H1 (cell line): Measurements from ENCODE around the gene SLC22A3. TPM values are rescaled to one million over a fixed set of nuclear protein-coding genes. Genes with fewer than 3 reads are reported as not detected.

ENCODE experiments used
- CTCF ChIA-PET: fragments of 300-600 bp; sonication (Branson Sonifier 250); formaldehyde crosslinking; loops from one replicate; lab custom pipeline; 2021; ENCODE audit not compliant: partially characterized antibody; lab: Charles Lee
- POLR2A ChIA-PET: fragments of 300-600 bp; sonication (Branson Sonifier 250); formaldehyde crosslinking; loops from one replicate; lab custom pipeline; 2021; ENCODE audit warnings: inconsistent platforms; ENCODE audit not compliant: partially characterized antibody; lab: Charles Lee
- DNase-seq, 2 experiments: peaks; one replicate each; pipeline versions ENCODE4 v3.0.0 to v3.0.0-alpha.2; 2010 to 2022; ENCODE audit warnings: low spot score in 2 of 2, low read depth in 1 of 2, mixed read lengths in 1 of 2
- FAIRE-seq: peaks from 2 replicates; lab custom pipeline; 2011; peaks lifted over from hg19 to GRCh38; lab: Jason Lieb, UNC
- H2AFZ ChIP-seq: 2 replicates; pipeline ENCODE4 v1.8.1; 2012; ENCODE audit warnings: low read length, inconsistent platforms
- H2AK5ac ChIP-seq: 2 replicates; pipeline ENCODE4 v1.6.1; 2013; ENCODE audit warnings: low read depth, low read length
- H2BK120ac ChIP-seq: replicated peaks from 2 replicates; pipeline ENCODE3; 2013; ENCODE audit warnings: low read depth, low read length, inconsistent platforms
- H2BK12ac ChIP-seq: 2 replicates; pipeline ENCODE4 v1.6.1; 2013; ENCODE audit warnings: low read depth, low read length
- H2BK15ac ChIP-seq: 2 replicates; pipeline ENCODE4 v1.6.1; 2013; ENCODE audit warnings: low read length
- H2BK20ac ChIP-seq: 2 replicates; pipeline ENCODE4 v1.6.1; 2013; ENCODE audit warnings: low read length
- H2BK5ac ChIP-seq: 2 replicates; pipeline ENCODE4 v1.6.1; 2013; ENCODE audit warnings: low read depth, low read length
- H3K14ac ChIP-seq: 2 replicates; pipeline ENCODE4 v1.6.1; 2013; ENCODE audit warnings: inconsistent platforms; ENCODE audit not compliant: insufficient read length
- H3K18ac ChIP-seq: 2 replicates; pipeline ENCODE4 v1.6.1; 2013; ENCODE audit warnings: low read length; ENCODE audit errors: extremely low read depth
- H3K23ac ChIP-seq: 2 replicates; pipeline ENCODE4 v1.6.1; 2013; ENCODE audit warnings: inconsistent platforms; ENCODE audit not compliant: insufficient read length
- H3K23me2 ChIP-seq: 2 replicates; pipeline ENCODE4 v1.6.1; 2013; ENCODE audit warnings: low read depth, low read length
- H3K27ac ChIP-seq: 2 replicates; pipeline ENCODE4 v1.6.1; 2011; ENCODE audit warnings: low read depth, low read length, inconsistent platforms
- H3K27me3 ChIP-seq, 4 experiments: replicated peaks in 1 of 4; 1 replicate in 1 of 4; 2 replicates in 3 of 4; pipeline versions ENCODE4 v1.6.1 to v1.8.1; 2011 to 2013; ENCODE audit warnings: low read length in 3 of 4, mild to moderate bottlenecking in 3 of 4, inconsistent platforms in 2 of 4, mixed read lengths in 2 of 4, moderate library complexity in 1 of 4; ENCODE audit not compliant: control insufficient read depth in 3 of 4, insufficient read depth in 3 of 4; ENCODE audit errors: extremely low read depth in 1 of 4
- H3K36me3 ChIP-seq, 4 experiments: 2 replicates each; pipeline versions ENCODE4 v1.6.1 to v1.8.1; 2011 to 2013; ENCODE audit warnings: mild to moderate bottlenecking in 4 of 4, low read length in 3 of 4, moderate library complexity in 2 of 4, control low read depth in 1 of 4, inconsistent platforms in 1 of 4; ENCODE audit not compliant: insufficient read depth in 4 of 4, control insufficient read depth in 2 of 4
- H3K4ac ChIP-seq: replicated peaks from 2 replicates; pipeline ENCODE3; 2013; ENCODE audit warnings: low read length, low read depth, mixed read lengths, inconsistent platforms; ENCODE audit not compliant: insufficient read length
- H3K4me1 ChIP-seq, 4 experiments: replicated peaks in 1 of 4; 1 replicate in 1 of 4; 2 replicates in 3 of 4; pipeline versions ENCODE4 v1.6.1 to v1.8.1; 2011 to 2013; ENCODE audit warnings: low read length in 3 of 4, inconsistent platforms in 2 of 4, mixed read lengths in 1 of 4; ENCODE audit not compliant: insufficient read depth in 4 of 4, control insufficient read depth in 3 of 4
- H3K4me2 ChIP-seq, 2 experiments: 2 replicates each; pipeline versions ENCODE4 v1.6.1 to v1.8.1; 2011 to 2013; ENCODE audit warnings: low read depth in 2 of 2, low read length in 2 of 2, control low read depth in 1 of 2, inconsistent platforms in 1 of 2, mild to moderate bottlenecking in 1 of 2; ENCODE audit not compliant: insufficient read depth in 1 of 2
- H3K4me3 ChIP-seq, 4 experiments: fragments of 200-600, 300-600 bp in 1 of 4; sonication (generic), shearing (Covaris generic), sonication (Bioruptor Twin) in 1 of 4; 2 replicates each; pipeline versions ENCODE4 v1.5.1 to v1.8.1; 2011 to 2016; ENCODE audit warnings: low read length in 4 of 4, low read depth in 3 of 4, control low read depth in 2 of 4, inconsistent platforms in 2 of 4, mild to moderate bottlenecking in 2 of 4, mixed read lengths in 1 of 4, moderate library complexity in 1 of 4; ENCODE audit not compliant: insufficient read depth in 2 of 4; ENCODE audit errors: extremely low read depth in 1 of 4
- H3K56ac ChIP-seq: replicated peaks from 2 replicates; pipeline ENCODE3; 2013; ENCODE audit warnings: low read depth, mild to moderate bottlenecking, mixed read lengths, low read length, inconsistent platforms; ENCODE audit not compliant: insufficient read length
- H3K79me1 ChIP-seq: 2 replicates; pipeline ENCODE4 v1.6.1; 2013; ENCODE audit warnings: low read depth, low read length, control low read depth
- H3K79me2 ChIP-seq, 2 experiments: 2 replicates each; pipeline versions ENCODE4 v1.6.1 to v1.8.1; 2012 to 2013; ENCODE audit warnings: low read length in 2 of 2, mild to moderate bottlenecking in 2 of 2, inconsistent platforms in 1 of 2; ENCODE audit not compliant: insufficient read depth in 2 of 2, control insufficient read depth in 1 of 2
- H3K9ac ChIP-seq, 4 experiments: replicated peaks in 1 of 4; 1 replicate in 1 of 4; 2 replicates in 3 of 4; pipeline versions ENCODE4 v1.6.1 to v1.8.1; 2011 to 2013; ENCODE audit warnings: low read depth in 3 of 4, low read length in 3 of 4, control low read depth in 2 of 4, mild to moderate bottlenecking in 2 of 4, moderate library complexity in 2 of 4, inconsistent platforms in 1 of 4; ENCODE audit errors: extremely low read depth in 1 of 4
- H3K9me3 ChIP-seq, 2 experiments: 2 replicates each; pipeline versions ENCODE4 v1.6.1 to v1.8.1; 2012 to 2013; ENCODE audit warnings: mild to moderate bottlenecking in 2 of 2, moderate library complexity in 2 of 2, control low read depth in 1 of 2, inconsistent platforms in 1 of 2, low read depth in 1 of 2, low read length in 1 of 2, mixed read lengths in 1 of 2; ENCODE audit not compliant: insufficient read depth in 2 of 2
- H4K20me1 ChIP-seq, 2 experiments: replicated peaks in 1 of 2; 2 replicates each; pipeline versions ENCODE3 to v1.8.1; 2011 to 2013; ENCODE audit warnings: inconsistent platforms in 2 of 2, low read length in 2 of 2, mild to moderate bottlenecking in 1 of 2; ENCODE audit not compliant: insufficient read depth in 2 of 2, control insufficient read depth in 1 of 2
- H4K5ac ChIP-seq: 2 replicates; pipeline ENCODE4 v1.6.1; 2013; ENCODE audit warnings: low read length, low read depth, mixed read lengths, inconsistent platforms; ENCODE audit not compliant: insufficient read length
- H4K8ac ChIP-seq: 2 replicates; pipeline ENCODE4 v1.8.0; 2013; ENCODE audit warnings: mild to moderate bottlenecking, moderate library complexity, low read length, inconsistent platforms; ENCODE audit not compliant: insufficient read depth; ENCODE audit errors: extremely low read depth
- H4K91ac ChIP-seq: replicated peaks from 2 replicates; pipeline ENCODE3; 2013; ENCODE audit warnings: low read length, mixed read lengths, inconsistent platforms; ENCODE audit not compliant: insufficient read length
- RAD21 ChIP-seq, 2 experiments: IDR thresholded peaks in 1 of 2; conservative IDR thresholded peaks in 1 of 2; 2 replicates each; pipeline ENCODE4 v1.6.1; 2011; ENCODE audit warnings: low read depth in 2 of 2, low read length in 2 of 2, improper control_type of control experiment in 1 of 2, inconsistent platforms in 1 of 2, mild to moderate bottlenecking in 1 of 2, moderate library complexity in 1 of 2
- RBBP5 ChIP-seq: IDR thresholded peaks from 2 replicates; pipeline ENCODE4 v1.7.1; 2012; ENCODE audit warnings: low read depth, mild to moderate bottlenecking, inconsistent platforms, low read length, moderate library complexity, borderline replicate concordance
- WGBS, 2 experiments: shearing (Covaris generic) in 1 of 2; methylation state at CpG; one replicate each; pipeline versions ENCODE4 v1.1.6 to v1.1.7; 2013 to 2015; ENCODE audit warnings: low lambda C conversion rate in 2 of 2, mixed read lengths in 2 of 2, inconsistent platforms in 1 of 2, low coverage in 1 of 2, missing lambda C conversion rate in 1 of 2; ENCODE audit not compliant: insufficient replicate concordance in 2 of 2, insufficient coverage in 1 of 2, insufficient read length in 1 of 2; ENCODE audit errors: extremely low coverage in 1 of 2, missing lambda C conversion rate in 1 of 2; 5-methylcytosine and 5-hydroxymethylcytosine counted together
- polyA plus RNA-seq, 7 experiments: library from polyadenylated mRNA; depleted of rRNA in 3 of 7; stranded (reverse) in 5 of 7; unstranded in 2 of 7; fragments of >200 nt in 5 of 7; fragments of 200-250 nt in 2 of 7; gene quantifications; 1 replicate in 5 of 7; 2 replicates in 1 of 7; 4 replicates in 1 of 7; pipeline versions ENCODE4 v1.2.1 to v1.2.3, GENCODE V29; 2011 to 2013; ENCODE audit warnings: missing spikeins in 2 of 7, mixed read lengths in 2 of 7
- total RNA-seq: library from RNA; stranded (reverse); fragmentation: NEBNext Ultra II Directional; extraction: Animal tissue kit (Norgen Biotek cat#: 25700); gene quantifications from 2 replicates; pipeline ENCODE4 v1.2.1, GENCODE V29; 2021
- TF ChIP-seq, protein P1 (sequence below): IDR thresholded peaks from 2 replicates; pipeline ENCODE4 v1.6.1; 2012; ENCODE audit warnings: inconsistent platforms
- TF ChIP-seq, protein P2 (sequence below): IDR thresholded peaks from 2 replicates; pipeline ENCODE4 v1.6.1; 2011; ENCODE audit warnings: low read length, improper control_type of control experiment

The SLC22A3 gene
- total and polyA plus RNA-seq, 2 of the 8 experiments (the other 6 are each of a cell fraction or from before 2014, with no cell fraction given): 1.0 to 2.9 TPM

- Histone ChIP-seq H3K14ac (no peak overlapping the region), H3K4ac (no peak overlapping the region), H2BK120ac (no peak overlapping the region), H3K27ac (no peak overlapping the region), H3K56ac (no peak overlapping the region), H3K23me2 (no peaks in the 10 kb centered on the region), H4K5ac (no peak overlapping the region), H3K4me3 (no peak overlapping the region), H3K9me3 (peaks cover 0 to 10% of the 10 kb centered on the region in 2 experiments; a peak in 3 of 4 replicates), H3K79me1 (no peaks in the 10 kb centered on the region), H3K79me2 (no peaks in the 10 kb centered on the region), H3K9ac (no peak overlapping the region), H2BK12ac (no peak overlapping the region), H3K36me3 (no peaks in the 10 kb centered on the region), H2BK15ac (no peak overlapping the region), H2AK5ac (no peak overlapping the region), H3K18ac (no peak overlapping the region), H4K20me1 (no peaks in the 10 kb centered on the region), H2BK20ac (no peak overlapping the region), H3K4me1 (no peaks in the 10 kb centered on the region), H2BK5ac (no peak overlapping the region), H2AFZ (no peak overlapping the region), H3K4me2 (no peak overlapping the region), H4K8ac (no peak overlapping the region), H3K27me3 (no peaks in the 10 kb centered on the region), H4K91ac (no peak overlapping the region), H3K23ac (no peak overlapping the region)
- TF ChIP-seq RBBP5: no peak
- no peak for TF ChIP-seq RAD21 (IDR thresholded peaks at IDR 0.05 in 1 of 2, conservative IDR thresholded peaks at IDR 0.05 in 1 of 2; ENCODE audit: low read depth in 2 of 2, low read length in 2 of 2)
- TF ChIP-seq, protein P1, sequence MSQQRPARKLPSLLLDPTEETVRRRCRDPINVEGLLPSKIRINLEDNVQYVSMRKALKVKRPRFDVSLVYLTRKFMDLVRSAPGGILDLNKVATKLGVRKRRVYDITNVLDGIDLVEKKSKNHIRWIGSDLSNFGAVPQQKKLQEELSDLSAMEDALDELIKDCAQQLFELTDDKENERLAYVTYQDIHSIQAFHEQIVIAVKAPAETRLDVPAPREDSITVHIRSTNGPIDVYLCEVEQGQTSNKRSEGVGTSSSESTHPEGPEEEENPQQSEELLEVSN: no peak
- TF ChIP-seq, protein P2, sequence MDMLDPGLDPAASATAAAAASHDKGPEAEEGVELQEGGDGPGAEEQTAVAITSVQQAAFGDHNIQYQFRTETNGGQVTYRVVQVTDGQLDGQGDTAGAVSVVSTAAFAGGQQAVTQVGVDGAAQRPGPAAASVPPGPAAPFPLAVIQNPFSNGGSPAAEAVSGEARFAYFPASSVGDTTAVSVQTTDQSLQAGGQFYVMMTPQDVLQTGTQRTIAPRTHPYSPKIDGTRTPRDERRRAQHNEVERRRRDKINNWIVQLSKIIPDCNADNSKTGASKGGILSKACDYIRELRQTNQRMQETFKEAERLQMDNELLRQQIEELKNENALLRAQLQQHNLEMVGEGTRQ: no peak
- ChIA-PET POLR2A (no interaction called here), CTCF (interaction anchor here (0.7 to 1.1 kb wide), 2 partner anchors 9 to 39 kb away, joined by 3 to 4 read pairs; no protein-coding TSS in a partner anchor)
- WGBS, 2 experiments: 85% methylated on average over 7 of the region's 7 CpGs; no CpG with 5 or more reads in 1 of the 2 experiments
- DNase-seq (no peak), FAIRE-seq (no peak)
These were observed 42.1 kb upstream of the SLC22A3 start for GRCh38 chr6:160305926-160306713.
